ENCODE data around the gene SENP5.
A peak's percentile ranks its signal among the peaks of the same experiment; 100 is the strongest.
"Not testable (repeated sequence)": the region's sequence is repeated elsewhere in the genome, so short reads cannot be mapped to it uniquely, and the experiment has no call there.

The SENP5 gene

GRCh38 chr3:196867507-196868296 lies at the start of gene SENP5:
TSS of gene SENP5 (plus strand) at chr3:196867920. CDS start at chr3:196885182, 17,262 bp downstream.
- peak within 1 kb of the TSS; percentile 79 for H3K4me2 ChIP-seq (ENCODE audit: low read depth, low read length, poor library complexity, severe bottlenecking)
- TF ChIP-seq EZH2phosphoT487 (IDR thresholded peaks at IDR 0.05; ENCODE audit: borderline replicate concordance): no peak
- TF ChIP-seq CTCF (conservative IDR thresholded peaks at IDR 0.05; ENCODE audit: low read length): no peak
- H3K9me3 ChIP-seq (ENCODE audit: insufficient read depth, low read depth, low read length): peaks cover 6% of the 10 kb centered on the region; the same call in 1 of the 2 replicates
- H3F3A ChIP-seq (ENCODE audit: low read depth): no peaks in the 10 kb centered on the region
- H3K9ac ChIP-seq (ENCODE audit: low read depth, low read length, poor library complexity, severe bottlenecking): peak within 1 kb of the TSS; percentile 73
- peaks cover 15% of the 10 kb centered on the region for H3K4me1 ChIP-seq (ENCODE audit: insufficient read depth, low read length, poor library complexity, severe bottlenecking)
- peak within 1 kb of the TSS; percentile 90 for H3K4me3 ChIP-seq (ENCODE audit: low read length, poor library complexity, severe bottlenecking)
- peaks cover 50% of the 10 kb centered on the region for H3K79me2 ChIP-seq (ENCODE audit: insufficient read depth, low read length)
- H2AFZ ChIP-seq (ENCODE audit: low read length): peak within 1 kb of the TSS; percentile 94
- H4K20me1 ChIP-seq (ENCODE audit: insufficient read depth, low read length, poor library complexity, severe bottlenecking): peaks cover 45% of the 10 kb centered on the region
- H3K27me3 ChIP-seq (ENCODE audit: insufficient read depth, low read length, poor library complexity, severe bottlenecking): no peaks in the 10 kb centered on the region
- no peaks in the 10 kb centered on the region for H3K36me3 ChIP-seq (ENCODE audit: insufficient read depth, low read length)
- H3K9me2 ChIP-seq (replicated peaks; ENCODE audit: low read depth, low read length): no peaks in the 10 kb centered on the region

DNA sequence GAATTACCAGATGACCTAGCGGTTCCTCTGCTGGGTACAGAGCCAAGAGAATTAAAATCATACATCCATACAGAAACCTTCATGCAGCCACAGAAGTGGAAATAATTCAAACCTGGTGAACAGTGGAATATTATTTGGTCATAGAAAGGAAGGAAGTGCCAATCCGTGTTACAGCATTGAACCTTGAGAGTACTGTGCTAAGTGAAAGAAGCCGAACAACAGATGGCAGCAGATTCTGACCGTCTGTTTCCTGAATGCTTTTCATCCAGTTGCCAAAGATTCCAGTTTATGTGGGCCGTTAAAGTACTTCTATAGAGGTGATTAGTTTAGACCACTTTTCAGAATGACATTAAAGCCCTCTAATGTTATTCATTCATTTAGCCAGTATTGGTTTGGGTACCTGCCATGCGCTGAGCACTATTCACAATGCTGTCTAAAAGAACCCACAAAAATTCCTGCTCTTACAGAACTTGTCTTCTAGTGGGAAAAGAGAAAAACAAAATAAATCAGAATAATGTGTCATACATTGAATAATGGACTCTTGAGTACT lies 45.8 kb upstream of the SENP5 start:
- Histone ChIP-seq H3K4me2 (ENCODE audit: low read depth, low read length, poor library complexity, severe bottlenecking) (no peak overlapping the region), H3K36me3 (ENCODE audit: insufficient read depth, low read length) (peaks cover 66% of the 10 kb centered on the region; the same call in 1 of the 2 replicates), H3K4me3 (ENCODE audit: low read length, poor library complexity, severe bottlenecking) (no peak overlapping the region), H3K9me3 (ENCODE audit: insufficient read depth, low read depth, low read length) (no peaks in the 10 kb centered on the region), H2AFZ (ENCODE audit: low read length) (no peak overlapping the region), H3K79me2 (ENCODE audit: insufficient read depth, low read length) (no peaks in the 10 kb centered on the region), H3F3A (ENCODE audit: low read depth) (no peaks in the 10 kb centered on the region), H3K4me1 (ENCODE audit: insufficient read depth, low read length, poor library complexity, severe bottlenecking) (no peaks in the 10 kb centered on the region), H4K20me1 (ENCODE audit: insufficient read depth, low read length, poor library complexity, severe bottlenecking) (no peaks in the 10 kb centered on the region), H3K9me2 (replicated peaks; ENCODE audit: low read depth, low read length) (no peaks in the 10 kb centered on the region), H3K27me3 (ENCODE audit: insufficient read depth, low read length, poor library complexity, severe bottlenecking) (no peaks in the 10 kb centered on the region), H3K9ac (ENCODE audit: low read depth, low read length, poor library complexity, severe bottlenecking) (no peak overlapping the region)
- TF ChIP-seq EZH2phosphoT487 (IDR thresholded peaks at IDR 0.05; ENCODE audit: borderline replicate concordance) (no peak), CTCF (conservative IDR thresholded peaks at IDR 0.05; ENCODE audit: low read length) (no peak)

DNA sequence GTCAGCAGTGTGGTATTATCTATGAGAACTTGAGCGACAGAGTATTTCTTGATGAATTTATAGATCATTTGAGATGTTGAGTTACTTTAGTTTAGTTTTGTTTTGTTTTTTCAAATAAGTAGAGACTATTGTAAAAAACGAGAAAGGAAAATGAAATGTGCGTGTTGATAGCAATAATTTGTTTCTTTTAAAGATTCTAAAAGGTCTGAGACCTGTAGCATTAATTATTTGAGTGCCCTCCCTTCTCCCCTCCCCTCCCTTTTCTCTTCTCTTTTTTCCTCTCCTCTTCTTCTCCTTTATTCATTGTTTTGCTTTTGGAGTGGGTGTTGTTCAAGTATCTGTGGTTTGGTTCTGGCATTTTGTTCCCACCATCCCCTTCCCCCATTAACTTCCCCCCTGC lies 38.1 kb upstream of the SENP5 start:
- H3F3A ChIP-seq (ENCODE audit: low read depth); H4K20me1 ChIP-seq (ENCODE audit: insufficient read depth, low read length, poor library complexity, severe bottlenecking); H3K27me3 ChIP-seq (ENCODE audit: insufficient read depth, low read length, poor library complexity, severe bottlenecking); H3K9ac ChIP-seq (ENCODE audit: low read depth, low read length, poor library complexity, severe bottlenecking); H3K4me1 ChIP-seq (ENCODE audit: insufficient read depth, low read length, poor library complexity, severe bottlenecking); H3K4me3 ChIP-seq (ENCODE audit: low read length, poor library complexity, severe bottlenecking); H3K9me2 ChIP-seq (replicated peaks; ENCODE audit: low read depth, low read length); H3K9me3 ChIP-seq (ENCODE audit: insufficient read depth, low read depth, low read length); H3K4me2 ChIP-seq (ENCODE audit: low read depth, low read length, poor library complexity, severe bottlenecking); H2AFZ ChIP-seq (ENCODE audit: low read length); H3K79me2 ChIP-seq (ENCODE audit: insufficient read depth, low read length): not testable (repeated sequence)
- peaks cover 26% of the 10 kb centered on the region; the same call in 1 of the 2 replicates for H3K36me3 ChIP-seq (ENCODE audit: insufficient read depth, low read length)

Measured in Loucy (cell line).